ENCODE results near the gene DAPK3. TPM values are rescaled to one million over a fixed set of nuclear protein-coding genes. Genes with fewer than 3 reads are reported as not detected.
"Not testable (repeated sequence)": the region's sequence is repeated elsewhere in the genome, so short reads cannot be mapped to it uniquely, and the experiment has no call there.

The DAPK3 gene
- total and polyA plus RNA-seq, 8 donors = 35.6 to 70.7 (median 44.1) TPM

DNA sequence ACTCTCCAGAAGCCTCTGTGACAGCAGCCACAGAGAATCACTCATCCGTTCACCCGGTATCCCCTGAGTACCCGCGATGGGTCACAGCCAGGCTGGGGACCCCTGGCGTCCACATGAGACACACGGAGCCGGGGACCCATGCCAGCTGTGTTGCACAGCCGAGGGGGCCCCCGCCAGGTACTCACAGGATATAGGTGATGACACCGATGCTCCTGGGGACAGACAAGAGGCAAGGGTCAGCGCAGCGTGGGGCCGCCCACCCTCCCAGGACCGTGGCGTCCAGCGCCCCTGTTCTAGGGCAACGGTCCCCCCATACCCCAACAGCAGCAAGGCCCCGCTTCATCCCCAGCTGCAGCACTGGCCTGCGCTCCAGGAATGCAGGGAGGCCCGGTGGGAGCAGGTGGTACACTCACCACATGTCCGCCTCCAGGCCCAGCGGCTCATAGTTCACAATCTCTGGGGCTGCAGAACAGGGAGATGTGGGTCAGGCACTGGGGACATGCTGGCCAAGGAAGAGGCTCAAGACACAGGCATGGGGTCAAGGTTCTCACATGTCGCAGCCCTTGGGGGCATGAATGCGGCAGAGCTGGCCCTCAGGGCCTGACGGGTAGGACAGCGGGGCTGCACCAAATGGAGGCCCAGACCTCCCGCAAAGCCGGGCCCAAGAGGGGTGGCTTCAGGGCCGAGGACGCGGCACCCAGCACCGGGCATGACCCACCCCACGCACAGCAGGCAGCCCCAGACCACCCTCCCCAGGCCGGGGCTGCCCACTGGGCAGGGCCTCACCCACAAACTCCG is 7.2 kb downstream of the DAPK3 start:
- Histone ChIP-seq H3K27ac (no peak overlapping the region), H3K27me3 (no peaks in the 10 kb centered on the region), H3K4me1 (peaks cover 8 to 30% of the 10 kb centered on the region in 2 donors), H3K36me3 (peaks cover 0 to 100% of the 10 kb centered on the region in 2 donors), H3K4me3 (no peak overlapping the region), H3K9me3 (no peaks in the 10 kb centered on the region)
- no peak for ATAC-seq
- intact Hi-C loops (cut with DNase I) = no loop called here
- no peak for DNase-seq
- TF ChIP-seq, protein P1, sequence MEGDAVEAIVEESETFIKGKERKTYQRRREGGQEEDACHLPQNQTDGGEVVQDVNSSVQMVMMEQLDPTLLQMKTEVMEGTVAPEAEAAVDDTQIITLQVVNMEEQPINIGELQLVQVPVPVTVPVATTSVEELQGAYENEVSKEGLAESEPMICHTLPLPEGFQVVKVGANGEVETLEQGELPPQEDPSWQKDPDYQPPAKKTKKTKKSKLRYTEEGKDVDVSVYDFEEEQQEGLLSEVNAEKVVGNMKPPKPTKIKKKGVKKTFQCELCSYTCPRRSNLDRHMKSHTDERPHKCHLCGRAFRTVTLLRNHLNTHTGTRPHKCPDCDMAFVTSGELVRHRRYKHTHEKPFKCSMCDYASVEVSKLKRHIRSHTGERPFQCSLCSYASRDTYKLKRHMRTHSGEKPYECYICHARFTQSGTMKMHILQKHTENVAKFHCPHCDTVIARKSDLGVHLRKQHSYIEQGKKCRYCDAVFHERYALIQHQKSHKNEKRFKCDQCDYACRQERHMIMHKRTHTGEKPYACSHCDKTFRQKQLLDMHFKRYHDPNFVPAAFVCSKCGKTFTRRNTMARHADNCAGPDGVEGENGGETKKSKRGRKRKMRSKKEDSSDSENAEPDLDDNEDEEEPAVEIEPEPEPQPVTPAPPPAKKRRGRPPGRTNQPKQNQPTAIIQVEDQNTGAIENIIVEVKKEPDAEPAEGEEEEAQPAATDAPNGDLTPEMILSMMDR (IDR thresholded peaks at IDR 0.05) = no peak

DNA sequence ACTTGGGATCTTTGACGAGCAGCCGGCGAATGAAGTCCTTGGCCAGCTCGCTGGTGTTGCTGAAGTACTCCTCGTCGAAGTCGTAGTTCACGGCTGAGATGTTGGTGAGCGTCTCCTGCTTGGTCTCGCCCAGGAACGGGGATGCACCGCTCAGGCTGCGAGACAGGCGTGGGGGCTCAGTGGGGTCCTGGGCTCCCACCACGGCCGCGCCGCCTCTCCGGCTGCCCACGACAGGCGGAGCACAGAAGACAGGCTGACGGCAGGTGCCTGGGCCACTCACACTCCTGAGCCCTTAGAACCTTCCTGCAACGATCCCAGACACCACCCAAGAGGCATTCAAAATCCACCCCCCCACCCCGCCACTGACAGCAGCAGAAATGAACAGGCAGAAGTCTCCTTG is 9.9 kb downstream of the DAPK3 start:
- H3K9me3 ChIP-seq = no peaks in the 10 kb centered on the region
- H3K4me1 ChIP-seq = peaks cover 0 to 7% of the 10 kb centered on the region in 2 donors
- no peaks in the 10 kb centered on the region for H3K27me3 ChIP-seq
- no peak overlapping the region for H3K27ac ChIP-seq
- DNase-seq (no peak), ATAC-seq (no peak)
- no peak overlapping the region for H3K4me3 ChIP-seq
- intact Hi-C loops (cut with DNase I) = no loop called here
- TF ChIP-seq, protein P1 (IDR thresholded peaks at IDR 0.05) = no peak
- peaks cover 0 to 100% of the 10 kb centered on the region in 2 donors for H3K36me3 ChIP-seq

DNA sequence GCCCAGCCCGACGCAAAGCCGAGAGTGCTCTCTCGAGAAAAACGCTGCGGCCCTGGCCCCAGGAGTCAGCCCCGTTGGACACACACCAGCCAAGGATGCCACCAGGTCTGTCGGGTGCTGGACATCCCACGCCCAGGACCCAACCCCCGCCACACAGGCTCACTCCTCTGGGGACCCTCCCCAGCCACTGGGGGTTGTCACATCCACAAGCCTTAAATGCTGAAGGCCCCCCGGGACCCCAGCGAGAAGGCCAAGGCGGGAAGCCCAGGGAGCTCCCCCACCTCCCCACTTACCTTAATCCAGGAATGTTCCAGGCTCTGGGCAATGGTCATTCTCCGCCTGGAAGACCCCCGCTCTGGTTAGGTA is 11.2 kb downstream of the DAPK3 start:
- Histone ChIP-seq H3K4me1 (peaks cover 0 to 1% of the 10 kb centered on the region in 2 donors), H3K36me3 (peaks cover 0 to 92% of the 10 kb centered on the region in 2 donors), H3K27ac (no peak overlapping the region), H3K9me3 (no peaks in the 10 kb centered on the region), H3K4me3 (no peak overlapping the region), H3K27me3 (no peaks in the 10 kb centered on the region)
- TF ChIP-seq, protein P1 (IDR thresholded peaks at IDR 0.05) = no peak
- ATAC-seq (no peak), DNase-seq (no peak)
- intact Hi-C loops (cut with DNase I) = no loop called here

DNA sequence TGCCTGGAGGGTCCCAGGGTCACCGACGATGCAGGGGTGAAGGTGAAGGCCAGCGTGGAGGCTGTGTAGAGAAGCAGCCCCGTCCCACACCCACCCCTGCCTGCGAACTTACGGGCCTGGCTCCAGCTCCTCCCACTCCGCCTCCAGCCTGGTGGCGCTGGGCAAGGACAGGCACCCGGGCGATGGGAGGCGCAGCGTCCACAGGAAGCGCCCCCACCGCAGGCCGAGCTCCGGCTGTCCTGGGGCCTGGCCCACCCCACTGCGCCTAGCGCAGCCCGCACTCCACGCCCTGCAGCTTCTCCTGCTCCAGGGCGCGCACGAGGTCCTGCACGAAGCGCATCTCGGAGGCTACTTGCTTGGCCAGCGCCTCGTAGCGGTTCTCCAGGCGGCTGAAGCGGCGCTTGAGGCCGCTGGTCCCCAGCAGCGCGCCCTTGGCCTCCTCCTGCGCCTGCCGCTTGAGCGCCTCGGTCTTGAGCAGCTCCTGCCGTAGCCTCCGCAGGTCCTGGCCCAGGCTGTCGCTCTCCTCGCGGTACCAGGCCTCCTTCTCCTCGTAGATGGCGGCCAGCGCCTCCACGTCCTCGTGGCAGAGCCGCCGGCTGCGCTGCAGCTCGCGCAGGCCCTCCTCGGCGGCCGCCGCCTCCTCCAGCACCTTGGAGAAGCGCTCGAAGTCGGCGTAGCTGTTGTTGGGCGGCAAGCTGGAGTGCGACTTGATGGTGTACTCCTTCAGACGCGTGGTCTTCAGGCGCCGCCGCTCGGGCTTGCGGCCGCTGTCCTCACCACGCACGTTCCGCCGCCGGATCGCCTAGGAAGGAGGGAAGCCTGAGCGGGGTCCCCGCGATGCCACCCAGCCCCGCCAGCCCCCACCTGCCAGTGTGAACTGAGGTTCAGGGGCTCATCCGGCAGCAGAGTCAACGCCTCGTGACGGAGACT is 11.8 kb downstream of the DAPK3 start:
- no peak overlapping the region for H3K27ac ChIP-seq
- ATAC-seq (no peak), DNase-seq (no peak)
- H3K4me1 ChIP-seq = no peaks in the 10 kb centered on the region
- H3K9me3 ChIP-seq = no peaks in the 10 kb centered on the region
- intact Hi-C loops (cut with DNase I) = no loop called here
- H3K27me3 ChIP-seq = no peaks in the 10 kb centered on the region
- TF ChIP-seq, protein P1 (IDR thresholded peaks at IDR 0.05) = no peak
- H3K4me3 ChIP-seq = no peak overlapping the region
- peaks cover 0 to 86% of the 10 kb centered on the region in 2 donors for H3K36me3 ChIP-seq

DNA sequence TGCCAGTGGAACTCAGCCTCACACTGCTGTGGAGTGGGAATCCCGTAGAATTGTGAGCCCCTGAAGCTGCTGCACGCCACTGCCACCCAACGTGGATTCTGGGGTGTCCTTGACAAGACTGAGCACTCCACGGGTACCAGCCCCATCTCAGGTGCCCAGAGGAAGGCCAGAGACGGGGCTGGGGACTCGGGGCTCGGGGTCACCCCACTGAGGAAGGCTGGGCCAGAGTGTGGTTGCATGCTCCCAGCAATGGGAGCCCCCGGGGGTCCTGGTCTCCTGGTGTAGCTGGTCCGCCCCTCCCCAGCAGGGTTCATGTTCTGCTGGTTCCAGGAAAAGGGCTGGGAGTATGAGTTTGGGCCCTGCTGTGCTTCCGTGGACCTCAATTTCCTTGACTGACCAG is 15.2 kb downstream of the DAPK3 start:
- H3K27ac ChIP-seq = no peak overlapping the region
- no peaks in the 10 kb centered on the region for H3K9me3 ChIP-seq
- DNase-seq (no peak), ATAC-seq (no peak)
- peaks cover 0 to 9% of the 10 kb centered on the region in 2 donors for H3K4me1 ChIP-seq
- TF ChIP-seq, protein P1 (IDR thresholded peaks at IDR 0.05) = no peak
- H3K36me3 ChIP-seq = peaks cover 0 to 52% of the 10 kb centered on the region in 2 donors
- intact Hi-C loops (cut with DNase I) = no loop called here
- H3K27me3 ChIP-seq = peaks cover 0 to 12% of the 10 kb centered on the region in 2 donors
- no peak overlapping the region for H3K4me3 ChIP-seq

DNA sequence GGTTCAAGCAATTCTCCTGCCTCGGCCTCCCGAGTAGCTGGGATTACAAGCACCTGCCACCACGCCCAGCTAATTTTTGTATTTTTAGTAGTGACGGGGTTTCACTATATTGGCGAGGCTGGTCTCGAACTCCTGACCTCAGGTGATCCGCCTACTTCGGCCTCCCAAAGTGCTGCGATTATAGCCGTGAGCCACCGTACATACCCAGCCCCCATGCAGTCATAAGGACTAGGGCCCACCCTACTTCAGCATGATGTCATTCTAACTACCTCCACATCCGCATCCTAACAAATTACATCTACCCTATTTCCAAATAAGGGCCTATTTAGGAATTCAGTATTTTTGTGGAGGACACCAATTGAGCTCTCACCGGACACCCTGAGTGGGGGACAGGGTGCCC is 15.6 kb downstream of the DAPK3 start:
- H3K9me3 ChIP-seq; ATAC-seq; H3K27ac ChIP-seq; DNase-seq; intact Hi-C loops (cut with DNase I); H3K4me3 ChIP-seq: not testable (repeated sequence)
- Histone ChIP-seq H3K36me3 (peaks cover 0 to 48% of the 10 kb centered on the region in 2 donors), H3K27me3 (peaks cover 0 to 16% of the 10 kb centered on the region in 2 donors), H3K4me1 (peaks cover 0 to 12% of the 10 kb centered on the region in 2 donors)
